Measurements from ENCODE around the gene ENDOG. TPM values are rescaled to one million over a fixed set of nuclear protein-coding genes. Genes with fewer than 3 reads are reported as not detected.

Gene ENDOG
- total and polyA plus RNA-seq, 3 donors from 2014 or later: 28.9 to 33.9 (median 30.4) TPM

DNA sequence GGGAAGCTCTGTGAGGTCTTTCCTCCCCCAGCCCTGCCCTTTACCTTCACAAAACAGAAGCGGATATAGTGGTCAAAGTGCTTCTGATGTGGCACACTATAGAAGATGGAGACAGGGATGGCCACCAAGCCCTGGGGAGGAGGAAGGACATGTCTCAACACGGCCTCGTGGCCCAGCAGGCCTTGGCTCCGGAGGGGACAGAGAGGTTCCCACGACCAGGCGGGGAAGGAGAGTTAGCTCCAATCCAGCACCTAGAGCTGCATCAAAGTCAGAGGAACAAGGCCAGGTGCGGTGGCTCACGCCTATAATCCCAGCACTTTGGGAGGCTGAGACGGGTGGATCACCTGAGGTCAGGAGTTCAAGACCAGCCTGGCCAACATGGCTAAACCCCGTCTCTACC, 15.4 kb downstream of the ENDOG start:
- no peaks in the 10 kb centered on the region for H3K36me3 ChIP-seq (ENCODE audit: low read depth, missing control alignments)
- intact Hi-C loops (cut with DNase I; ENCODE audit: low total_unique reads): no loop called here
- peaks cover 5% of the 10 kb centered on the region for H3K4me1 ChIP-seq
- no peak overlapping the region for H3K4me3 ChIP-seq
- no peak for DNase-seq
- no peaks in the 10 kb centered on the region for H3K27me3 ChIP-seq
- TF ChIP-seq POLR2A (IDR thresholded peaks at IDR 0.05): no peak
- TF ChIP-seq, protein P1, sequence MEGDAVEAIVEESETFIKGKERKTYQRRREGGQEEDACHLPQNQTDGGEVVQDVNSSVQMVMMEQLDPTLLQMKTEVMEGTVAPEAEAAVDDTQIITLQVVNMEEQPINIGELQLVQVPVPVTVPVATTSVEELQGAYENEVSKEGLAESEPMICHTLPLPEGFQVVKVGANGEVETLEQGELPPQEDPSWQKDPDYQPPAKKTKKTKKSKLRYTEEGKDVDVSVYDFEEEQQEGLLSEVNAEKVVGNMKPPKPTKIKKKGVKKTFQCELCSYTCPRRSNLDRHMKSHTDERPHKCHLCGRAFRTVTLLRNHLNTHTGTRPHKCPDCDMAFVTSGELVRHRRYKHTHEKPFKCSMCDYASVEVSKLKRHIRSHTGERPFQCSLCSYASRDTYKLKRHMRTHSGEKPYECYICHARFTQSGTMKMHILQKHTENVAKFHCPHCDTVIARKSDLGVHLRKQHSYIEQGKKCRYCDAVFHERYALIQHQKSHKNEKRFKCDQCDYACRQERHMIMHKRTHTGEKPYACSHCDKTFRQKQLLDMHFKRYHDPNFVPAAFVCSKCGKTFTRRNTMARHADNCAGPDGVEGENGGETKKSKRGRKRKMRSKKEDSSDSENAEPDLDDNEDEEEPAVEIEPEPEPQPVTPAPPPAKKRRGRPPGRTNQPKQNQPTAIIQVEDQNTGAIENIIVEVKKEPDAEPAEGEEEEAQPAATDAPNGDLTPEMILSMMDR (IDR thresholded peaks at IDR 0.05): no peak
- WGBS, 2 donors: 93 to 95% methylated on average over 10 of the region's 10 CpGs
- H3K9me3 ChIP-seq: no peaks in the 10 kb centered on the region
- no peak overlapping the region for H3K27ac ChIP-seq

DNA sequence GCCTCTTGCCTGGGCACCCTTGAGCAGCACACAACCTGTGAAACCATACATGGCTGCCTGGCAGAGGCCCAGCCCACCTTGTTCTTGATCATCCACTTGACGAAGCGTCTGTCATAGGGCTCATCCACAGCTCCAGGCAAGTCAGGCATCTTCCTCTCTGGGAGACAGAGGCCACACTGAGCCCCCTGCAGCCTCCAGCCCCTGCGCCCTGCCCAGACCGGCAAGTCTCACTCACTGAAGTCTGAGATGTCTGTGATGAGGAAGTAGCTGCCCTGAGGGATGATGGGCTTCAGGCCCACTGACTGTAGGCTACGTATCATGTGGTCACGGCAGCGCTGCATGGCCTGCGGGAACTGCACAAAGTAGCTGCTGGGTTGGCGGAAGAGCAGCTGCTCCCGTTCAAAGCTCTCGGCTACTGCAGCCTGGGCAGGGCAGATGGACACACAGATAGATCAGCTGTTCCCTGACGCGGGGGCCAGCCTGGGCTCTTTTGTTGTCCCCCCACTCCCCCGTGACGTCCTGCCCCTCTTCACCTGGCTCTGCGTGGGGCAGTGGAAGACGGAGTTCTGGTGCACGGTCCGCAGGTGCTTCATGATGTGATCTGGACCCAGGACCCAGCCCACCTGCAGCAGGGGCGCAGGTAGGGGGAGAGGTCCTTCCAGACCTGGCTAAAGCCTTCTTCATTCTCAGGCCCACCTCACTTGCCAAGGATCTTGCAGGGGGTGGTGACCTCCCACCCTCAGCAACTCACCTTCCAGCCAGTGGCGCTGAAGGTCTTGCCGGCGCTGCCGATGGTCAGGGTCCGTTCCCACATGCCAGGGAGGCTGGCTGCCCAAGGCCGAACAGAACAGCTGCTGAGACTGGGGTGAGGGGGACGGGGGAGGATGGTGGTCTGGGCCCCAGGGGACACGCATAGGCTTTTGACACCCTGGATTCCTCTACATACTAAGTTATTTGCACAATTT, 17.2 kb downstream of the ENDOG start:
- H3K4me3 ChIP-seq: no peak overlapping the region
- H3K27me3 ChIP-seq: no peaks in the 10 kb centered on the region
- intact Hi-C loops (cut with DNase I; ENCODE audit: low total_unique reads): no loop called here
- no peak overlapping the region for H3K27ac ChIP-seq
- no peaks in the 10 kb centered on the region for H3K4me1 ChIP-seq
- 92 to 96% methylated on average over 14 to 18 of the region's 28 CpGs for WGBS, 2 donors
- no peak for DNase-seq
- no peaks in the 10 kb centered on the region for H3K36me3 ChIP-seq (ENCODE audit: low read depth, missing control alignments)
- no peaks in the 10 kb centered on the region for H3K9me3 ChIP-seq
- no peak for TF ChIP-seq POLR2A (IDR thresholded peaks at IDR 0.05)
- TF ChIP-seq, protein P1 (IDR thresholded peaks at IDR 0.05): no peak

DNA sequence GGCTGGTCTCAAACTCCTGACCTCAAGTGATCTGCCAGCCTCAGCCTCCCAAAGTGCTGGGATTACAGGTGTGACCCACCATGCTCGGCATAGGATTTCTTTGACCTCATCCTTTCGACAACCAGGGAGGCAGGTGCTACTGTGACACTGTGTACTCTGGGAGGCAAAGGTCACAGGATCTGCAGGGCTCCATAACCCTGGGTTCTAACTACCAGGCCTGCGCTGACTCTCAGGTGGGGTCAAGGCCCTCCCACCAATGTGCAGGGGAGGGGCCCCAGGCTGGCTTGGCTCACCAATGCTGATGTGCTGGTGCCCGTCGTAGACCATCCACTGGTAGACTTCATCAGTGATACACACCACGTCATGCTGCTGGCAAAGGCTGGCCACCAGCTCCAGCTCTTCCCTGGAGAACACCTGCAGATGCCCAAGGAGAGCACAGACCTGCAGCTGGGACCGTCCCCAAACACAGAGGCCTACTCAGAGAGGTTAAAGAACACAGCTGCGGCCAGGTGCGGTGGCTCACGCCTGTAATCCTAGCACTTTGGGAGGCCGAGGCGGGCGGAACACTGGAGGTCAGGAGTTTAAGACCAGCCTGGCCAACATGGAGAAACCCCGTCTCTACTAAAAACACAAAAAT, 18.3 kb downstream of the ENDOG start:
- Histone ChIP-seq H3K9me3 (no peaks in the 10 kb centered on the region), H3K36me3 (ENCODE audit: low read depth, missing control alignments) (no peaks in the 10 kb centered on the region), H3K27ac (no peak overlapping the region), H3K4me3 (no peak overlapping the region), H3K4me1 (no peaks in the 10 kb centered on the region), H3K27me3 (no peaks in the 10 kb centered on the region)
- DNase-seq: no peak
- intact Hi-C loops (cut with DNase I; ENCODE audit: low total_unique reads): no loop called here
- TF ChIP-seq, protein P1 (IDR thresholded peaks at IDR 0.05): no peak
- TF ChIP-seq POLR2A (IDR thresholded peaks at IDR 0.05): no peak
- WGBS, 2 donors: 86 to 93% methylated on average over 11 to 14 of the region's 14 CpGs

DNA sequence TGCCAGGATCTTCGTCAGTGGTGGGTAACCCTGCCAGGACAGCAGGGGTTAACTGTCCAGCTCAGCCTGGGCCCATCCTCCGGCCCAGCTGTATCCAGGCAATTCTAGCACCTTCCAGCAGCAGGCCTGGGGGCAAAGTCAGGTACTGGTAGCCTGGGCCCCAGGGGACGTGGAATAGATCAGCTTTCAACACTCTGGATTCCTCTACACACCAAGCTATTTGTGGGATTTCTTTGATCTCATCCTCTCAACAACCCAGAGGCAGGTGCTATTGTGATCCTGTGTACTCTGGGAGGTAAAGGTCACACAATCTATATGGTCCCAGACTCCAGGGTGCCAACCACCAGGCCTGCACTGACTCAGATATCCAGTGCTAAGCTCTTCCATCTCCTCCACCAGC, 20.0 kb downstream of the ENDOG start:
- H3K27me3 ChIP-seq: no peaks in the 10 kb centered on the region
- no peak overlapping the region for H3K4me3 ChIP-seq
- H3K36me3 ChIP-seq (ENCODE audit: low read depth, missing control alignments): no peaks in the 10 kb centered on the region
- TF ChIP-seq, protein P1 (IDR thresholded peaks at IDR 0.05): no peak
- no peak for TF ChIP-seq POLR2A (IDR thresholded peaks at IDR 0.05)
- H3K4me1 ChIP-seq: no peaks in the 10 kb centered on the region
- 79 to 100% methylated on average over 3 of the region's 3 CpGs for WGBS, 2 donors
- no peak for DNase-seq
- H3K27ac ChIP-seq: no peak overlapping the region
- H3K9me3 ChIP-seq: no peaks in the 10 kb centered on the region
- intact Hi-C loops (cut with DNase I; ENCODE audit: low total_unique reads): no loop called here

Measured in testis (tissue), 3 donors.